Left lung (tissue), 10 donors: ENCODE data around the gene TBX2. TPM values are rescaled to one million over a fixed set of nuclear protein-coding genes. Genes with fewer than 3 reads are reported as not detected.
A peak's percentile ranks its signal among the peaks of the same experiment; 100 is the strongest.

Source experiments
- ATAC-seq: fragments of 200-7000 bp; cut with Tn5 transposase; one replicate; pipeline ENCODE4 v1.9.1; 2020; ENCODE audit warnings: moderate library complexity
- DNase-seq, 4 donors: peaks; one replicate each; pipeline ENCODE4 v3.0.0-alpha.2; 2013 to 2020
- H3K27ac ChIP-seq, 2 donors: fragments of 200-600 bp; sonication (generic) in 1 of 2; one replicate each; pipeline versions ENCODE4 v1.5.0 to v1.8.0; 2020 to 2021
- H3K27me3 ChIP-seq, 2 donors: fragments of 200-600 bp; sonication (generic) in 1 of 2; one replicate each; pipeline versions ENCODE4 v1.5.0 to v1.8.0; 2020 to 2021
- H3K36me3 ChIP-seq, 2 donors: fragments of 200-600 bp; sonication (generic) in 1 of 2; one replicate each; pipeline versions ENCODE4 v1.5.0 to v1.8.0; 2020 to 2021
- H3K4me1 ChIP-seq, 2 donors: fragments of 200-600 bp; one replicate each; pipeline ENCODE4 v1.8.0; 2021
- H3K4me3 ChIP-seq, 2 donors: fragments of 200-600 bp; sonication (generic) in 1 of 2; one replicate each; pipeline versions ENCODE4 v1.5.0 to v1.8.0; 2020 to 2021; ENCODE audit warnings: mild to moderate bottlenecking in 1 of 2
- H3K9me3 ChIP-seq, 2 donors: fragments of 200-600 bp; sonication (generic) in 1 of 2; one replicate each; pipeline versions ENCODE4 v1.5.0 to v1.8.0; 2020 to 2021
- CTCF ChIP-seq, 2 donors: fragments of 200-600 bp; sonication (generic) in 1 of 2; IDR thresholded peaks; one replicate each; pipeline versions ENCODE4 v1.5.0 to v1.8.0; 2021; ENCODE audit warnings: antibody characterized with exemption in 2 of 2
- intact Hi-C, 2 donors: fragments of 100-400 bp; cut with DNase I; formaldehyde crosslinking; loops; one replicate each; pipeline versions ENCODE4 v1.11.2 to v1.14.2; 2022
- polyA plus RNA-seq, 6 donors: library from polyadenylated mRNA; unstranded; fragments of 120-200 nt; gene quantifications; one replicate each; pipeline ENCODE4 v1.2.1, GENCODE V29; 2013; ENCODE audit not compliant: insufficient read length in 6 of 6
- total RNA-seq, 2 donors: library from RNA; stranded (reverse); fragmentation: NEBNext Ultra II Directional; extraction: Animal tissue kit (Norgen Biotek cat#: 25700); gene quantifications; one replicate each; pipeline ENCODE4 v1.2.1, GENCODE V29; 2021
- donor health status: DM: no; HTN: yes; CAD: no.
- donor health status: DM: no; HTN: no; CAD: no.

Gene TBX2
- total and polyA plus RNA-seq, 8 donors = 104 to 258 (median 166) TPM

- no peaks in the 10 kb centered on the region for H3K36me3 ChIP-seq
- H3K4me3 ChIP-seq = no peak overlapping the region
- no peaks in the 10 kb centered on the region for H3K9me3 ChIP-seq
- intact Hi-C loops = loop anchor here in 1 of 2 donors (10.0 kb wide), 1 partner anchor 663 kb away; no protein-coding TSS in a partner anchor
- ATAC-seq (no peak), DNase-seq (peak in 1 of 4 donors; percentile 50)
- H3K4me1 ChIP-seq = peaks cover 0 to 9% of the 10 kb centered on the region in 2 donors
- H3K27me3 ChIP-seq = no peaks in the 10 kb centered on the region
- no peak for TF ChIP-seq CTCF (IDR thresholded peaks at IDR 0.05)
- H3K27ac ChIP-seq = no peak overlapping the region
These were observed 11.9 kb upstream of the TBX2 start for GRCh38 chr17:61387511-61388305.

GRCh38 chr17:61388561-61389356, 10.9 kb upstream of the TBX2 start:
- Histone ChIP-seq H3K4me1 (peaks cover 0 to 9% of the 10 kb centered on the region in 2 donors), H3K9me3 (no peaks in the 10 kb centered on the region), H3K27me3 (no peaks in the 10 kb centered on the region), H3K4me3 (no peak overlapping the region), H3K36me3 (no peaks in the 10 kb centered on the region), H3K27ac (no peak overlapping the region)
- DNase-seq (peak in 1 of 4 donors; percentile 55), ATAC-seq (no peak)
- intact Hi-C loops = loop anchor here in 1 of 2 donors (10.0 kb wide), 1 partner anchor 664 kb away; no protein-coding TSS in a partner anchor
- no peak for TF ChIP-seq CTCF (IDR thresholded peaks at IDR 0.05)

- Histone ChIP-seq H3K4me1 (peaks cover 0 to 9% of the 10 kb centered on the region in 2 donors), H3K4me3 (no peak overlapping the region), H3K9me3 (no peaks in the 10 kb centered on the region), H3K36me3 (no peaks in the 10 kb centered on the region), H3K27ac (peak overlapping the region in 1 of 2 donors; percentile 6), H3K27me3 (peaks cover 0 to 11% of the 10 kb centered on the region in 2 donors)
- TF ChIP-seq CTCF (IDR thresholded peaks at IDR 0.05) = peak; percentile 78
- DNase-seq (peak in 2 of 4 donors; percentile 57 to 89), ATAC-seq (peak; percentile 83)
- intact Hi-C loops = loop anchor here in 1 of 2 donors (10.0 kb wide), 2 partner anchors 385 to 665 kb away; no protein-coding TSS in a partner anchor
These were observed 9.8 kb upstream of the TBX2 start for GRCh38 chr17:61389670-61390478.

- ATAC-seq = no peak
- TF ChIP-seq CTCF (IDR thresholded peaks at IDR 0.05) = no peak
- Histone ChIP-seq H3K36me3 (no peaks in the 10 kb centered on the region), H3K4me3 (no peak overlapping the region), H3K27ac (peak overlapping the region in 1 of 2 donors; percentile 6), H3K4me1 (peaks cover 0 to 9% of the 10 kb centered on the region in 2 donors), H3K27me3 (peaks cover under 1 to 16% of the 10 kb centered on the region in 2 donors), H3K9me3 (no peaks in the 10 kb centered on the region)
- intact Hi-C loops = loop anchor here in 1 of 2 donors (10.0 kb wide), 1 partner anchor 386 kb away; no protein-coding TSS in a partner anchor
- peak in 1 of 4 donors; percentile 60 for DNase-seq
These were observed 9.2 kb upstream of the TBX2 start for GRCh38 chr17:61390479-61390791.
